Esophagus squamous epithelium (tissue), 5 donors: ENCODE results near the gene BEST4. TPM values are rescaled to one million over a fixed set of nuclear protein-coding genes. Genes with fewer than 3 reads are reported as not detected.
"Not testable (repeated sequence)": the region's sequence is repeated elsewhere in the genome, so short reads cannot be mapped to it uniquely, and the experiment has no call there.

Source experiments
- DNase-seq: peaks from one replicate; lab custom pipeline; 2025; lab: John Stamatoyannopoulos, UW
- H3K27ac ChIP-seq, 4 donors: fragments of 200-600 bp; sonication (generic); one replicate each; pipeline ENCODE4 v1.5.1; 2016 to 2019; ENCODE audit warnings: mild to moderate bottlenecking in 1 of 4
- H3K27me3 ChIP-seq, 4 donors: fragments of 200-600 bp; sonication (generic); 1 replicate in 3 of 4; 2 replicates in 1 of 4; pipeline versions ENCODE4 v1.5.1 to v1.6.0; 2017 to 2021; ENCODE audit warnings: antibody characterized with exemption in 1 of 4
- H3K36me3 ChIP-seq, 3 donors: fragments of 200-600 bp; sonication (generic); one replicate each; pipeline ENCODE4 v1.5.1; 2016 to 2019
- H3K4me1 ChIP-seq, 3 donors: fragments of 200-600 bp; sonication (generic); one replicate each; pipeline ENCODE4 v1.5.1; 2017 to 2019
- H3K4me3 ChIP-seq, 4 donors: fragments of 200-600 bp; sonication (generic); 1 replicate in 3 of 4; 2 replicates in 1 of 4; pipeline ENCODE4 v1.5.1; 2016 to 2019; ENCODE audit warnings: mild to moderate bottlenecking in 2 of 4, moderate library complexity in 1 of 4
- H3K9me3 ChIP-seq, 3 donors: fragments of 200-600 bp; sonication (generic); one replicate each; pipeline ENCODE4 v1.5.1; 2016 to 2019
- CTCF ChIP-seq, 6 experiments: fragments of 450-650 bp in 4 of 6; fragments of 200-600 bp in 2 of 6; sonication (generic) in 2 of 6; IDR thresholded peaks; one replicate each; pipeline ENCODE4 v1.5.1; 2016 to 2019; ENCODE audit warnings: antibody characterized with exemption in 6 of 6, mild to moderate bottlenecking in 4 of 6, moderate library complexity in 4 of 6
- POLR2A ChIP-seq, 4 donors: fragments of 450-650 bp; IDR thresholded peaks; one replicate each; pipeline ENCODE4 v1.6.1; 2017; ENCODE audit warnings: antibody characterized with exemption in 4 of 4, mild to moderate bottlenecking in 4 of 4, moderate library complexity in 3 of 4
- WGBS, 2 donors: methylation state at CpG; one replicate each; pipeline ENCODE4 v1.1.5; 2018; 5-methylcytosine and 5-hydroxymethylcytosine counted together
- intact Hi-C: fragments of 100-400 bp; cut with DNase I; formaldehyde crosslinking; loops from one replicate; pipeline ENCODE4 v1.15.0; 2022
- total RNA-seq, 4 donors: library from RNA; depleted of rRNA; stranded (reverse); fragments of >200 nt; gene quantifications; one replicate each; pipeline ENCODE4 v1.1.0, GENCODE V29; 2016
- donor health status: DM: yes; HTN: yes; CAD: no.

Gene BEST4
- total RNA-seq, 4 donors from 2014 or later = 0.26 TPM; not detected in 3

GRCh38 chr1:44776730-44777068 lies 11.3 kb downstream of the BEST4 start:
- intact Hi-C loops = loop anchor here (5.0 kb wide), 1 partner anchor 44 kb away; the partner anchor contains the start of gene RNU5D-1
- Histone ChIP-seq H3K36me3 (peaks cover 10 to 53% (median 36%) of the 10 kb centered on the region in 3 donors), H3K9me3 (no peaks in the 10 kb centered on the region), H3K27me3 (no peaks in the 10 kb centered on the region), H3K4me3 (peak overlapping the region; percentile 59 to 99 (median 81)), H3K4me1 (peaks cover 17 to 46% (median 23%) of the 10 kb centered on the region in 3 donors), H3K27ac (peak overlapping the region; percentile 92 to 100 (median 96))
- WGBS, 2 donors = 20 to 33% methylated on average over 4 to 10 of the region's 12 CpGs
- no peak for DNase-seq
- no peak for TF ChIP-seq CTCF (IDR thresholded peaks at IDR 0.05)
- TF ChIP-seq POLR2A (IDR thresholded peaks at IDR 0.05) = no peak

- intact Hi-C loops = loop anchor here (5.0 kb wide), 1 partner anchor 44 kb away; the partner anchor contains the start of gene RNU5D-1
- Histone ChIP-seq H3K36me3 (peaks cover 10 to 47% (median 32%) of the 10 kb centered on the region in 3 donors), H3K27ac (peak overlapping the region; percentile 92 to 100 (median 96)), H3K9me3 (no peaks in the 10 kb centered on the region), H3K4me3 (peak overlapping the region; percentile 59 to 99 (median 81)), H3K27me3 (no peaks in the 10 kb centered on the region), H3K4me1 (peaks cover 17 to 46% (median 23%) of the 10 kb centered on the region in 3 donors)
- WGBS, 2 donors = 0 to 7% methylated on average over 5 to 8 of the region's 36 CpGs
- TF ChIP-seq CTCF (IDR thresholded peaks at IDR 0.05) (no peak), POLR2A (IDR thresholded peaks at IDR 0.05) (no peak)
- DNase-seq = no peak
Measured at GRCh38 chr1:44775930-44776729, 11.8 kb downstream of the BEST4 start.

DNA sequence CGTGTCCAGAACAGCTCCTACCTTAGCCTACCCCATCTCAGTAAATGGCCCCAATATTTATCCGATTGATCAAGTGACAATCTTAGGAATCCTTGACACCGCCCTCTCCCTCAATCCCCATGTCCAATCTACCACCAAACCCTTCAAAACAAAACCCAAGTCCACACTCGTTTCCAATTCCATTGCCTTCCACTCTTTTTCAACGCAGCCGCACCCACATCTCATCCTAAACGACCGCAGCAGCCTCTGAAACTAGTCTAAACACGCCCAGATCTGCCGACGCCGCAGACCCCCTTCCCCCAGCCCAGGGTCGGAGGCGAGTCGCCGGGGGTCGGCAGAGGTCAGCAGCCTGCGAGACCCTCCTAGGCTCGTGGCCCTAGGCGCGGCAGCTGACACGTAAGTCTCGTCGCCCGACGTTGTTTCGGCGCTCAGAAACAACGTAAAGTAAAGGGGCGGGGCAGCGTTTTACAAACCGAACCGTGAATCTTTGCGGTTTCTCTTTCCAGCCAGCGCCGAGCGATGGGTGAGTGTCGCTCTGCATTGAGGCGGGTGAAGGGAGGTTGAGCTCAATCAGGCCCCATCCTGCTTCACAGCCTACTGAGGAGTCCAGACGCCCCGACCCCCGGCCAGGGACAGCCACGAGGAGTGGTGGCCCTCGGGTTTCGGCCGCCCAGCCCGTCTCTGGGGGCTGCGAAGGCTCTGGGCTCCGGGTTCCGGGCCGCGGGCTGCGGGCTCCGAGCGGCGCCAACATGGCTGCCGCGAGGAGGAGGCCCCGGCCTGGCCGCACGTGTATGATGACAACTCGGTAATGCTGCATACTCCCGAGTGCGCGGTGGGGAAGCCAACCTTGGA lies 12.7 kb downstream of the BEST4 start, which contains the start of gene RPS8:
Gene RPS8 (plus strand): TSS at position 463 of the 852 bp plus-strand sequence. CDS start 57 bp downstream, at position 520.
- no peaks in the 10 kb centered on the region for H3K27me3 ChIP-seq
- intact Hi-C loops = loop anchor here (5.0 kb wide), 1 partner anchor 43 kb away; the partner anchor contains the start of gene RNU5D-1
- H3K4me3 ChIP-seq = peak within 1 kb of the TSS; percentile 59 to 99 (median 81)
- peak; percentile 72 for DNase-seq
- peak within 1 kb of the TSS; percentile 92 to 100 (median 96) for H3K27ac ChIP-seq
- WGBS, 2 donors = 0% methylated on average over 11 to 19 of the region's 65 CpGs
- H3K9me3 ChIP-seq = no peaks in the 10 kb centered on the region
- H3K4me1 ChIP-seq = peaks cover 17 to 46% (median 23%) of the 10 kb centered on the region in 3 donors
- peaks cover 10 to 39% (median 26%) of the 10 kb centered on the region in 3 donors for H3K36me3 ChIP-seq
- TF ChIP-seq CTCF (IDR thresholded peaks at IDR 0.05) = peak in 1 of 6 experiments; percentile 31
- TF ChIP-seq POLR2A (IDR thresholded peaks at IDR 0.05) = peak in 3 of 4 donors; percentile 93 to 98 (median 96)

DNA sequence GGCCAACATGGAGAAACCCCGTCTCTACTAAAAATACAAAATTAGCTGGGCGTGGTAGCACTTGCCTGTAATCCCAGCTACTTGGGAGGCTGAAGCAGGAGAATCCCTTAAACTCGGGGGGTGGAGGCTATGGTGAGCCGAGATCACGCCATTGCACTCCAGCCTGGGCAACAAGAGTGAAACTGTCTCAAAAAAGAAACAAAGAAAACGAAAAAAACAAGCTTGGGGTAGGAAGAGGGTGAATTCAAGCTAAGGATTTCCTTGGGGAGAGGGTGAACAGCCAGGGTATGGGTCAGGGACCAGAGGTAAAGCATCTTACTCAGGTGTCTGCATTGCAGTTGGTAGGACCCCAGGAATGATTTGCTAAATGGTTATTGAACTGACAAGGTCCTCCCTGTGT lies 21.5 kb downstream of the BEST4 start:
- 89 to 93% methylated on average over 6 of the region's 6 CpGs for WGBS, 2 donors
- H3K4me3 ChIP-seq, H3K9me3 ChIP-seq, DNase-seq, H3K27me3 ChIP-seq, H3K27ac ChIP-seq, intact Hi-C loops, H3K4me1 ChIP-seq: not testable (repeated sequence)
- H3K36me3 ChIP-seq = peaks cover 0 to 45% (median 0%) of the 10 kb centered on the region in 3 donors

GRCh38 chr1:44760876-44761275 lies 27.1 kb downstream of the BEST4 start:
- peaks cover 0 to 75% (median 4%) of the 10 kb centered on the region in 3 donors for H3K36me3 ChIP-seq
- TF ChIP-seq POLR2A (IDR thresholded peaks at IDR 0.05) = no peak
- TF ChIP-seq CTCF (IDR thresholded peaks at IDR 0.05) = no peak
- no peak overlapping the region for H3K4me3 ChIP-seq
- no peaks in the 10 kb centered on the region for H3K9me3 ChIP-seq
- H3K4me1 ChIP-seq = no peaks in the 10 kb centered on the region
- no peak overlapping the region for H3K27ac ChIP-seq
- intact Hi-C loops = no loop called here
- no peaks in the 10 kb centered on the region for H3K27me3 ChIP-seq
- 91 to 96% methylated on average over 2 to 3 of the region's 3 CpGs for WGBS, 2 donors
- DNase-seq = no peak
